BE2C (cell line): ENCODE data around the gene ZNF195.
A peak's percentile ranks its signal among the peaks of the same experiment; 100 is the strongest.

Source experiments
- DNase-seq: peaks from one replicate; pipeline ENCODE4 v3.0.0-alpha.2; 2020
- H3K27me3 ChIP-seq: fragments of 250-450 bp; sonication (Bioruptor Pico); 2 replicates; pipeline ENCODE4 v1.5.1; 2020; ENCODE audit warnings: mild to moderate bottlenecking
- H3K36me3 ChIP-seq: fragments of 250-450 bp; sonication (Bioruptor Pico); 2 replicates; pipeline ENCODE4 v1.5.1; 2020; ENCODE audit warnings: mild to moderate bottlenecking
- H3K4me1 ChIP-seq: fragments of 250-450 bp; sonication (Bioruptor Pico); 2 replicates; pipeline ENCODE4 v1.5.1; 2020
- H3K4me3 ChIP-seq: 2 replicates; pipeline ENCODE4 v1.5.1; 2011; ENCODE audit warnings: low read depth, low read length
- H3K9me3 ChIP-seq: fragments of 250-450 bp; sonication (Bioruptor Pico); 2 replicates; pipeline ENCODE4 v1.5.1; 2020
- CTCF ChIP-seq: IDR thresholded peaks from 2 replicates; pipeline ENCODE4 v1.5.1; 2012; ENCODE audit warnings: mild to moderate bottlenecking, low read depth, low read length

The ZNF195 gene

DNA sequence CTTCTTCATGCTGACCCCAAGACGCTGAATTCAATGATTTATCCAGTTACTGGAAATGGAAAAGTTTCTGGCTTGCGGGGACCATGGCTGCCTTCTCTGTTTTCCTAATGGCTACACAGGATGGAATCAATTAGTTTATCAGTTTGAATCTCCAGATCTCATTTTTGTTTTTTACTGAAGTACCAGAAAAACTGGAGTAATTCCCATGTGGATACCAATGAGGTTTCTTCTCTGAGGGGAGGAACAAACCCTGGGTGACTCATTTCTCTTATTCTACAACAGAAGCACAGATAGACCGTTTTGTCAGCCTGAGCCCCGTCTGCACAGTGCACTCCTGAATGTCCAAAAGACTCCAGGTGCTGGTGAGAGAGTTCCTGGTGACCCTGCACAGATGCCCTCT, 3.4 kb downstream of the ZNF195 start:
- Histone ChIP-seq H3K4me1 (no peaks in the 10 kb centered on the region), H3K9me3 (no peaks in the 10 kb centered on the region), H3K27me3 (no peaks in the 10 kb centered on the region), H3K36me3 (peaks cover 59% of the 10 kb centered on the region), H3K4me3 (peak overlapping the region; percentile 88)
- DNase-seq: peak; percentile 21
- no peak for TF ChIP-seq CTCF

DNA sequence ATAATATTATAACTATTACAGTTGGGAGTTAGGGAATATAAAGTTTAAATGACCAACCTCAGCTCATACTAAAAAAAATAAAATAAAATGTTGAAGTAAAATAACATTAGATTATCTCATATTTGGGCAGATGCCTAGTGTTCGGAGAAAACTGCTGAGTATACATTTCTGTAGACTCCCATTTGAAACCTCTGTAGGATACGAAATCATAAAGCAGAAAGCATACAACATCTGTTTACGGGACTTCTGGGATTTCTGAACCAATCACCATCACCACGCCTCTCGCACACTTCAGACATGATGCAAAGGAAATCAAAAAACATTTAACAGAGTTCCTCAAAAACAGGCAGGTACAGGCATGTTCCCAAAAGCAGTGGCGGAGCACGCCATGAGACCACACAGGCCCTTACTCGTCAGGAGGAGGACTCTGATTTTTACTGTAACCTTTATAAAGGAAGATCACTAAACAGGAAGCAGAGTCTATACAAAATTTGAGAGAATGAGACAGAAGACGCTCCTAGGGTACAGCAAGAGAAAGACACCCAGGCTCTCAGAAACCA, 8.6 kb downstream of the ZNF195 start:
- no peak for DNase-seq
- no peak for TF ChIP-seq CTCF
- Histone ChIP-seq H3K36me3 (peaks cover 82% of the 10 kb centered on the region), H3K27me3 (no peaks in the 10 kb centered on the region), H3K9me3 (no peaks in the 10 kb centered on the region), H3K4me1 (no peaks in the 10 kb centered on the region), H3K4me3 (no peak overlapping the region)

DNA sequence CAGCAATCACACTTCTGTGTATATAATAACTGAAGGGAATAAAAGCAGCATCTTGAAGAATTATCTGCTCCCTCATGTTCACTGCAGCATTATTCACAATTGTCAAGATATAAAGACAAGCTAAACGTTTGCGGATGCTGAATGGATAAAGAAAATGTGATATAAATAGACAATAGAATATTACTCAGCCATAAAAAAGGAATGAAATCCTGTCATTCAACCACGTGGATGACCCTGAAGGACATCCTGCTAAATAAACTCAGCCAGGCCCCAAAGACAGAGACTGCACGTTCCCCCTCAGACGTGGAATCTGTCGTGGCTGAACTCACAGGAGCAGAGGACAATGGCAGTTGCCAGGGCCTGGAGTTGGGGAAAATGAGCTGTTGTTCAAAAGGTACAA, 9.6 kb downstream of the ZNF195 start:
- DNase-seq: no peak
- H3K36me3 ChIP-seq: peaks cover 80% of the 10 kb centered on the region
- H3K27me3 ChIP-seq: no peaks in the 10 kb centered on the region
- no peaks in the 10 kb centered on the region for H3K4me1 ChIP-seq
- no peaks in the 10 kb centered on the region for H3K9me3 ChIP-seq
- H3K4me3 ChIP-seq: no peak overlapping the region
- no peak for TF ChIP-seq CTCF

DNA sequence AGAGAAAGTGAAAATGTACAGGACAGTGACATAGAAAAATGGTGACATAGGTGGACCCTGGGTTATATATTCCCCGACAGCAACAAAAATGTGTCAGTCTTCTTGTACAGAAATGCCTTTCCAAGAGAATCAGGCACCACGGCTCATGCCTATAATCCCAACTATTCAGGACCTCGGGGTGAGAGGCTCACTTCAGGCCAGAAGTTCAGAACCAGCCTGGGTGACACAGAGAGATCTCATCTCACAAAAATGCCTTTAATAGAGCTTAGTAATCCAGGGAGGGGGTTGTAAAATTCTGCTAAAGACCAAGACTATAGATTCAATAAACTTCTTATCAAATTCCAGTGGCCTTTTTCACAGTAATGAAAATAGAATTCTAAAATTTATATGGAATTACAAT, 10.7 kb downstream of the ZNF195 start:
- Histone ChIP-seq H3K4me3 (no peak overlapping the region), H3K9me3 (no peaks in the 10 kb centered on the region)
- no peak for DNase-seq

DNA sequence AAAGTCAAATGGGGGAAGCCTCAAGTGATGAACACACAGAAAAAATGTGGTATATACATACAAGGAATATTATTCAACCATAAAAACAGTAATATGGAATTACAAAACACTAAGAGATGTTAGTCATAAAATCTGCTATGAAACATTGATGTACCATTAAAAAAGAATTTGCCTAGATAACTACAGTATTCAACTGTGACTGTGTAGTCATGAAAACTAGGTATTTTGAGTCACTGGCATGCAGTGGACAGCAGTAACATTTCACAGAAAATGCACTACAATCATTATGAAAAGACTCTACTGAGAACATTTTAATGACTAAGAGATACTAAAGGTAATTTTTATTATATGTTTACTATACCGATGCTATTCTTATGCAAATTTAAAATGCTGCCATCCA, 11.7 kb downstream of the ZNF195 start:
- TF ChIP-seq CTCF: no peak
- Histone ChIP-seq H3K4me3 (no peak overlapping the region), H3K27me3 (no peaks in the 10 kb centered on the region), H3K36me3 (peaks cover 80% of the 10 kb centered on the region), H3K9me3 (no peaks in the 10 kb centered on the region), H3K4me1 (no peaks in the 10 kb centered on the region)
- no peak for DNase-seq

More for the DNA sequence above, 10.7 kb downstream of the ZNF195 start:
- H3K27me3 ChIP-seq: no peaks in the 10 kb centered on the region
- H3K4me1 ChIP-seq: no peaks in the 10 kb centered on the region
- no peak for TF ChIP-seq CTCF
- H3K36me3 ChIP-seq: peaks cover 80% of the 10 kb centered on the region

DNA sequence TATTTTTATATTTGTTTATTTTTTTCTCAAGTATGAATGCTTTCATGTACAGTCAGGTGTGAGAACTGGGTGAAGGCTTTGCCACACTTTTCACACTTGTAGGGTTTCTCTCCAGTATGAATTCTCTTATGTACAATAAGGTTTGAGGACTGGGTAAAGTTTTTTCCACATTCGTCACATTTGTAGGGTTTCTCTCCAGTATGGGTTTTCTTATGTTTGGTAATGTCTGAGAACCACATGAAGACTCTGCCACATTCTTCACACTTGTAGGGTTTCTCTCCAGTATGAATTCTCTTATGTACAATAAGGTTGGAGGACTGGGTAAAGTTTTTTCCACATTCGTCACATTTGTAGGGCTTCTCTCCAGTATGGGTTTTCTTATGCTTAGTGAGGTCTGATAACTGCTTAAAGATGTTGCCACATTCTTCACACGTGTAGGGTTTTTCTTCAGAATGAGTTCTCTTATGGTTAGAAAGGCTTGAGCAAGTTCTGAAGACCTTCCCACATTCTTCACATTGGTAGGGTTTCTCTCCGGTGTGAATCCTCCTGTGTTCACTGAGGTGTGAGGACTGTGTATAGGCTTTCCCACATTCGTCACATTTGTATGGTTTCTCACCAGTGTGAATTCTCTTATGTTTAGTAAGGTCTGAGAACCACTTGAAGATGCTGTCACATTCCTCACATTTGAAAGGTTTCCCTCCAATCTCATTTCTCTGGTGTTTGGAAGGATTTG, 19.7 kb downstream of the ZNF195 start:
- DNase-seq: no peak
- Histone ChIP-seq H3K9me3 (no peaks in the 10 kb centered on the region), H3K4me1 (no peaks in the 10 kb centered on the region), H3K36me3 (peaks cover 62% of the 10 kb centered on the region), H3K27me3 (no peaks in the 10 kb centered on the region), H3K4me3 (no peak overlapping the region)
- no peak for TF ChIP-seq CTCF
